IPS DF 4.7 (cell line): ENCODE data around the gene PKNOX2.
"Not testable (repeated sequence)": the region's sequence is repeated elsewhere in the genome, so short reads cannot be mapped to it uniquely, and the experiment has no call there.

ENCODE experiments used
- DNase-seq: peaks from one replicate; pipeline ENCODE4 v3.0.0-alpha.2; 2013; ENCODE audit warnings: low spot score; ENCODE audit errors: extremely low read depth

The PKNOX2 gene

DNA sequence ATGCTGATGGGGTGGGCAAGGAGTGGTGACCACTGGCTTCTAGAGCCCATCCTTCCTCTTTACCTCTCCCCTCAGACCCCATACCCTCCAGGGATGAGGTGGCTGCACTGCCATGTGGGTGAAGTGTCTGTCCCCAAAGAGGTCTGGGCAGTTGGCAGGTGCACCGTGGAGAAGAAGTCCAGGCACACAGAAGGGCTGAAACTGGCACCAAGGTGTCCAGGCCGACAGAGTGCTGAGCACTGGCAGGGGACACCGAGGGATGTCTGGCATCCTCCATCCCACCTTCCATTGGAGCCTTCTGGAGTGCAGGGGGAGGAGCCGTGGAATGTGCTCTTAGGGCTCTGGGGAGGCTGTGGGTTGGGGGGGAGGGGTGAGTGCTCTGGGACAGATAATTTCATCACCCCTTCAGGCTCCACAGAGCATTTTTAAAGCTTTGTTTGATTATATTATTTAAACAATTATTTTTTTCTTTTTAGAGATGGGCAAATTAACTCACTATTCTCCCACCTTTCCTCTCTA lies 37.9 kb downstream of the PKNOX2 start:
- no peak for DNase-seq

DNA sequence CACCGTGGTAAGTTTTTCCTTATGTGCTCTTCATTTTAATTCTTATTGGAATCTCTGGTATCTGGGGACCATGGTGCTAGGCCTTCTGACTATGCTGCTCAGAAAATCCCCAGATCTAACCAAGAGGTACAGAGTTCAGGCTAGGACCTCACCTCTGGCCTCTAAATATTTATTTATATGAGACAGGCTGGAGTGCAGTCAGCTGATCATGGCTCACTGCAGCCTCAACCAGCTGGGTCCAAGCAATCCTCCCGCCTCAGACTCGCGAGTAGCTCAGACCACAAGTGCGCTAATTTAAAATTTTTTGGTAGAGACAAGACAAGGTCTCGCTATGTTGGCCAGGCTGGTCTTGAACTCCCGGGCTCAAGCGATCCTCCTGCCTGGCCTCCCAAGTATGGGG lies 38.4 kb downstream of the PKNOX2 start:
- DNase-seq: no peak

DNA sequence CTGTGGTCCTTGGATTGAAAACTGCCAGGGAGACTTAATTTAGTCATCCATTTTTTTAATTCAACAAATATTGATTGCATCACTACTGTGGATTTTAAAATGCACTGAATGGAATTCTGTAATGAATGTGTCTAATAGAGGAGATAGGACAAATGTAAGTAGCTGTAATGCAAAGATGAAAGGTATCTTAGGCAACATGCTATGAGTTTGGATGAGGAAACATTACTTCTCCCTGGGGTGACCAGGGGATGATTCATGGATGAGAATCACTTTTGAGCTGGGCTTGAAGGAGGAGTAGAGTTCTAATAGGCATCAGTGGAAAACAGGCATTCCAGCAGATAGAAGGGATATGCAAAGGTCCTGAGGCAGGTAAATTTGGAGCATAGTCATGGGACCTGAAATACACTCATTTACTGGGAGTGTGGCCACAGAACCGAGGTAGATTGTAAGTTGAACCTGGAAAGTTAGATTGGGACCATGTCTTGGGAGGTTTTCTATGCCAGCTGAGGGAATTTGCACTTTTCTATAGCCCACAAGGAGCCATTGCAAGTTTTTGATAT lies 43.4 kb downstream of the PKNOX2 start:
- DNase-seq: no peak

DNA sequence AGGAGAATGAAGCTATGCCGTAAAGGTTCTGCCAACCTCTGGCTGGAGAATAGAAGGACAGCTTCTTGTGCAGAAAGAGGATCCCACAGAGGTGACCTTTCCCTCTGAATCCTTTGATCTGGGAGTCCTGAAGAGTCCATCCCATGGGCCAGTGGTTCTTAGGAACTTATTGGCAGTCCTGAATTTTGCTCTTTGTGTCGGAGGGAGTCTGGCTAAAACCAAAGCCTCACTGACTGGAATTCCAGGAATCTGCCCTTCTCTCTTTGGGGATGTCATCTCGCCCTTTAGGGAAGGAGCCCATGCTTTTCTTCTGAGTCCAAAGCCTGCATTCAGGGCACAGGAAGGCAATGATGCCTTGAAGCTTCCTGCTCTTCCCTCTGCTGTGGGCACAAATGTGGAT lies 45.5 kb downstream of the PKNOX2 start:
- DNase-seq: no peak

DNA sequence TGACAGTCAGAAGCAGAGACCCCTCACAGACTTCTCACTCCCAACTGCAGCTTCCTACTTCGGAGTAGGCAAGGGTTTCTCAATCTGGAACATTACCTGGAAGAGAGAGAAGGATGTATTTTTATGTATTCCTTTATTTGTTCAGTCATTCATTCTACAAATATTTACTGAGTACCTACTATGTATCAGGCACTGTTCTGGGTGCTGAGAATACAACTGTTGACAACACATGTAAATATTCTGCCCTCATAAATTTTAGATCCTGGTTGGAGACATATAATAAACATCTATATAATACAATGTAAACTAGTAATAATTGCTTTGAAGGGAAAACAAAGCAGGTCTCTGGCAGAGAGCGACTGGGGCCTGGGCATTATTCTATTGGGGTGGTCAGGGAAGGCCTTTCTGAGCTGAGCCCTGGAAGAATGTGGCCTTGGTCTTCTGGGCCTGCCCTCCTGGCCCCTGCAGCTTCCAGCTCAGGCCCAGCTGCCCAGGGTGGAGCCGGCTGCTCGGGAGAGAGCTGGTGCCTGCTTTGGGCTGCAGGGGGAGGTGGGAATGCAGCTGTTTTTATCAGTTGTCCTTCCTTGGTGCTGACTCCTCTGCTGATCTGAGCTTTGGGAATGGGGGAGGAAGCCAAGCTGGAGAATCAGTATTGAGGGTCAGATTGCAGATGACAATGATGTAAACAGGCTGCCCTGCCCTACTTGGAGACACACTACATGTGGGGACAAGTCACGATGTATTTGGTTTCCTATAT lies 46.8 kb downstream of the PKNOX2 start:
- no peak for DNase-seq

DNA sequence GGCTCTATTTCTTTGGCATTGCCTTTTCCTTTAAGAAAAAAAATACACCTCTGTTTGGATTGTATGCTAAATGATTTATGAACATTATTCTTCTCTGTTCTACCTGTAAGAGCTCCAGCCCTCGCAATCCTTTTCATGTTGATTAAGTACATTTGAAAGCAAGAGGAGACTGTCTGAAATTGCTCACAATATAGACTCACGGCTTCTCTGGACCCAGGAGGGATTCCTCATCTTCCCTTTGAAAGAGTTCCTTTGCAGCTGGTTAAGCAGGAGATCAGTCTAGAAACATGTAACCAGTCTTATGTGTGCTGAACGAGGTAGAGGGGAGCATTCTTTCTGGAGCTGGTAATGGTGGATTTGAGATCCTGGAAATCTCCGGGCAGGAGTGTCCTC lies 47.4 kb downstream of the PKNOX2 start:
- no peak for DNase-seq

DNA sequence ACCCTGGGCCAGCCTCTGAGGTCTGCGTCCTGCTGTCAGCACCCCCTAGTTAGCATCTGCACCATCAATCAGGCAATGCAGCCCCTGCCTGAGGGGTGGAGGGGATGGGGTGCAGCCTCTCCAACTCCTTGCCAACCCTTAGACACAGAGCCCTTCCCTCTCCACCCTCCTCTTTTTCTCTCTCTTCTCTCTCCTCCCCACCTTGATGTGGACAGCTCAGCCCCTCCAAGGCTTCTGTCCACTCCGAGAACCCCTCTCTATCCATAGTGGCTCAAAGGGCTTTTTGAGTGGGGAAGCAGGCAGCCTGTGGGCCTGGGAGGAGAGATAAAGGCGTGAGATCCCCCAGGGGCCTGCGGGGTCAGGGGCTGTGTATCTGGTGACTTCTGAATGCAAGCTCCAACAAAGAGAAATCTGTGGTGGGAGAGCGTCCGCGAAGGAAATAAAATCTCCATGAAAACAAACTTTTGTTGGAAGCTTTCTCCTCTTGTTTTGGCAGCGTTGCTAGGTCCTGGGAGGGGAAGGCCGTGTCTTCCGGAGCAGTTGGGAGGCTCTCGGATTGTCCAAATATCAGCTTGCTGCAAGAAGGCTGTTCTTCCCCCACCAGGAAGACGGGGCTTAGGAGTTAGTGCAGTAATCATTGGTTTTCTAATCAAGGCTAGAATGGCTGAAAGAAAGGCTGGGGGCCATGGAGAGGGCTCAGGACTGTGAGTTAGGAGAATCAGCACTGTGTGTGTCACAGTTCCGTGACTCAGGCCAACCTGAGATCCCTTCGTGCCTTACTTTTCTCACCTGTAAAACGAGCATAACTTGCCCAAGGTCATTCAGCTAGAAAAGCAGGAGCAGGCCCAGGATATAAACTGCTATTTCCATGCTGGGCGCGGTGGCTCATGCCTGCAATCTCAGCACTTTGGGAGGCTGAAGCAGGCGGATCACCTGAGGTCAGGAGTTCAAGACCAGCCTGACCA lies 50.3 kb downstream of the PKNOX2 start:
- DNase-seq: no peak

DNA sequence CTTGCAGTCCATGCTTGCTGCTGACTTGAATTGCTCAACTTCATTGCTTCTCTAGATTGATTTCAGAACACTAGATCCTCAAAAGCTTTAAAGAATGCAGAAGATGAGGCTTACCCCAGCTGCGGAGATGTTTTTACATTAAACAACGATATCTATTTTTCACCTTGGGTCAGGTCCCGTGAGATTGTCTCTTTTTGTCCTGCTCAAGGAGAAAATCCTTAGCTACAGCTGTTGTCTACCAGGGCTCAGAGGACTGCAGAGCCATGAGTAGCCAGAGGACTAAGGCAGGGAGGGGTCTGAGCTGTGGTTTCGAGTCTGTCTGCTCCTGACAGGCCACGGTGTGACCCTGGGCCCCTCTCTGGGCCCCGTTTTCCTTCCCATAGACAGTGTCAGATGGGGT lies 51.4 kb downstream of the PKNOX2 start:
- no peak for DNase-seq

DNA sequence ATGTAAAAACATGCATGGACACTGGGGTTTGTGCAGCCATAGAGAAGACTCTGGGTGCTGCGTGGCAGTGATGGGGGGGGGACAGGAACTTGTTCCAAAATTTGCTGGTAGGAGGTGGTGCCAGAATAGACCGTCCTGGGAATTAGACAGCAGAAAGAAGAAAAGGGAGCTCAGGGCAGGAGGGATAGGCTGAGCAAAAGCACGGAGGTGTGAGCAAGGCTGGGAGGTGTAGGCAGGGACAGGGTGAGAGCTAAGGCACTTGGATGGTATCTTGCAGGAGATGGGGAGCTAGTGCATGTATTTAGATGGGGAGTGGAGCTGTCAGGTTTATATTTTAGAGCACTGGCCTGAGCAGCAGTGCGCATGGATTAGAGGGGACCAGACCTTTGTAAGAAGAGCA lies 53.8 kb downstream of the PKNOX2 start:
- DNase-seq: no peak

DNA sequence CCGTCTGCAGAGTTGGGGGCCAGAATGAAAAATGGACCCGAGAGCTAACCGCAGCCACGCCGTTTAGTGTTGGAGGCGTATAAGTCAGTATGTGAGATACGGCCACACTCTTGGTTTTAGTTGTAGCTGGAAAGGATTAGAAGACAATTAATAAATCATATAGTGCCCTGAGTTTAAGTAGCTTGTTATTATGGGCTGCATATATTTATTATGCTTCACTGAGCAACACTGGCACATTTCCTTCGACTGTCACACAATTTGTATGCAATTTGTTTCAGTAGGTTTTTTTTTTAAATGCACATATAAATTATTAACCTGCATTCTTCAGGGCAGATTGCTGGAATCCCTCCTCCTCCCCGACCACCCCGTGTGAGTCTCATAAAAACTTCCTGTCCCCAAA lies 56.9 kb downstream of the PKNOX2 start:
- DNase-seq: no peak

DNA sequence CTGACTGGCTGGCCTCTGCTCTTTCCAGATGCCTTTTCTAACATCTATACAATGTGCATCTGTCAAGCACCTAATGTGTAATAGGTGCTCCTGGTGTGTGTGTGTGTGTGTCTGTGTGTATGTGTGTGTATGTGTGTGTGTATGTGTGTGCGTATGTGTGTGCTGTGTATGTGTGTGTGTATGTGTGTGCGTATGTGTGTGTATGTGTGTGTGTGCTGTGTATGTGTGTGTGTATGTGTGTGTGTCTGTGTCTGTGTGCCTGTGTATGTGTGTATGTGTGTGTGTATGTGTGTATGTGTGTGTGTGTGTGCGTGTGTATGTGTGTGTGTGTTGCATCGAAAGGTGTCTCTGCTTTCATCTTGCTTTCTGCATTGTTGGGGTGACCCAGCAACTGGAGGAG lies 57.9 kb downstream of the PKNOX2 start:
- no peak for DNase-seq

DNA sequence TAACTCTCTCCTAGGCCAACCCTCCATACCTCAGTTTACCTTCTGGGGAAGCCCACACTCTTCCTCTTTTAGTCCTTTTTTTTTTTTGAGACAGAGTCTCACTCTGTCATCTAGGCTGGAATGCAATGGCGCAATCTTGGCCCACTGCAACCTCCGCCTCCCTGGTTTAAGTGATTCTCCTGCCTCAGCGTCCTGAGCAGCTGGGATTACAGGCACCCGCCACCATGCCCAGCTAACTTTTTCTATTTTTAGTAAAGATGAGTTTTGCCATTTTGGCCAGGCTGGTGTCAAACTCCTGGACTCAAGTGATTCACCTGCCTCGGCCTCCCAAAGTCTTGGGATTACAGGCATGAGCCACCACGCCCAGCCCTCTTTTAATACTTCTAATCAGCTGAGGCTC lies 58.6 kb downstream of the PKNOX2 start:
- DNase-seq: not testable (repeated sequence)

DNA sequence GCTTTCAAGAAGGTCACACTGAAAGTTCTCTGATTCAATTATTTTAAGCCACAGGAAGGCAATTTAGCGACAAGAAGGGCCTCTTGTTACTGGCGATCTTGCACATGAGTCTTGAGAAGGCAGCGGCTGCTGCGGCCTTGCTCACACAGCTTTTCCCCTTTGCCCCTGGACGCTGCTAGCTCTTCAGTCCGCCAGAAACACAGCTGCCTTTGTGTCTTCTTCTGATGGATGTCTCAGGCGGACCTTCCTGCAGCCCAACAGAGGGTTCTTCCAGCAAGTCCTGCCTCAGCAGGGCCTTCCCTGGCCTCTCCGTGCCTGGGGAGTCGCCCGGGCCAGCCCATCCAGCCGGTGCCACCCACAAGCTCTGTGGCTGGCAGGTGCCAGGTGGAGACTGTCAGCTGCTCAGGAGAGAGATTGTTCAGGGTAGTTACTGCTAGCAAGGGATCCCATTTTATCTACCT lies 59.4 kb downstream of the PKNOX2 start:
- DNase-seq: no peak

DNA sequence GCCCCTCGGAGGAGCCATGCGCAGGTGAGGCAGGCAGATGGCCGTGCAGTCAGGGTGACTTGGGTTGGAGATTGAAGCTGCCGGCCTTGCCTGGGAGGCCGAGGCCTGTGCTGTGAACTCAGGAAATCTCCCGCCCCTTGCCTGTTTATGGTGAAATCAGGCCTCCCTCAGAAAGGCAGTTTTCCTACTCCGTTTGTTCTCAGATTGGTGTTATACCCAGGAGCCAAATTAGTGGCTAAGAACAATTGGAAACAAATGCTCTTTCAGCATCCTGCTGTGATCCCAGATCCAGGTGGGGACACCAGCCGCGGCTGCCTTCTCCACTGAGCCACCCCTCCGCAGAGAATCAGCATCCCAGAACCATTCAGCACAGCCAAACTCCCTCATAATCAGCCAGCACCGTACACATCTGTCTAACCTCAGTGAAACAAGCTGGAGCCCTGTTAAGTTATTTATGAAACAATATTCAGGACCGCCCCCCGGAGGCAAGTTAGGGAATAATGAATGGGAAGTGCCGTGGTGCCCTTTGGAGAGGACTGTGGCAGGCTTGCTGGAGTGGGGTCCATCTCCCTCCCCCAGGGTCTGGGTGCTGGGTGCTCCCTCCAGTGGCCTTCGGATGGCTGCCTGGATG lies 60.0 kb downstream of the PKNOX2 start:
- no peak for DNase-seq

DNA sequence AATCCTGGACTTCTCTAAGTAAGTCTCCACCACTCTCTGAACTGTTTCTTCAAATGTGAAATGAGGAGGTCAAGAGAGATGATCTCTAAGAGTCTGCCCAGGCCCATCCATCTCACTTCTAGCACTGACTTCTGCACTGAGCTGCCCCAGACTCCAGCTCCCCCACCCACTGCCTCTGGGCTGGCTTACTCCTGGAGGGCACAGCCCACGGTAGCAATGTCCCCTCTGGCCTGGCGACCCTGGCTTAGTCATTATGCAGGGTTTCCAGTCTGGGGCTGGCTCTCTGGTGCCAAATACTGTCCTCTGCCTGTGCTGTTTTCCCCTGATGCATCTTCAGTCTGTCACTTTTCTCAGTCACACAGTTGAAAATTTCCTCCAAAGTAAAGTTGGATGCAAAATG lies 60.9 kb downstream of the PKNOX2 start:
- no peak for DNase-seq

DNA sequence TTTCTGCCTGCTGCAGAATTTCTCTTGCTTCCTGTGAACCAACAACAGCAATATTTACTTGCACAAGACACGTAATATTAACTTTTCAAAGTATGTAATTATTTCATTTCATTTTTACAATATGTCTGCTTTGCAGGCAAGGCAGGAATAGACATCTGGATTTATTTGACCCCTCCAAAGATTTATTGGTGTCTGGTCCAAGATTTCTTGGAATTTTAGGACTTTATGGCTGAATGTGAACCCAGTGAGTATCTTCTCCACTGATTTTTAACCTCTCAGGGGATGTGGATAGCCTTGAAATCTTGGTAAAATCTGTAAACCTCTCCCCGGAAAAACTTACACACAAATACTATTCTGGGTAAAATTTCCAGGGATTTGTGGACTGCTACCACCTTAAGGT lies 61.5 kb downstream of the PKNOX2 start:
- DNase-seq: no peak

DNA sequence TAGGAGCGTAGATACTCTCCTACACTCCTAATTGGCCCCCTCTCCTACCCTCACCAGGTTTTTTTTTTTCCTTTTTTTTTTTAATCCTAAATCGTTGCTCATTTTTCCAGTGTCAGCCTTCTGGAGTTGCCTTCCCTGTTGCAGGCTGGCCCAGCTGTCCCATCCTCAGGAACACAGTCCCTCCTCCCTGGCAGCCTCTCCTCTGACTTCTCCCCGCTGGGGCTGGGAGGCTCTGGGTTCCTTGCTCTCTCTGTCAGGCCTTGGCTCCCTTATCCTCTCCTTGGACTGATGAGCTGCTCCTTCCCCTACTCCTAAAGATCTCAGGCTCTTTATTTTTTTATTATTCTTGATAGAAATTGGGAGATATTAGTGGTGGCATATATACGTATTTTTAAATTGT lies 62.2 kb downstream of the PKNOX2 start:
- no peak for DNase-seq

DNA sequence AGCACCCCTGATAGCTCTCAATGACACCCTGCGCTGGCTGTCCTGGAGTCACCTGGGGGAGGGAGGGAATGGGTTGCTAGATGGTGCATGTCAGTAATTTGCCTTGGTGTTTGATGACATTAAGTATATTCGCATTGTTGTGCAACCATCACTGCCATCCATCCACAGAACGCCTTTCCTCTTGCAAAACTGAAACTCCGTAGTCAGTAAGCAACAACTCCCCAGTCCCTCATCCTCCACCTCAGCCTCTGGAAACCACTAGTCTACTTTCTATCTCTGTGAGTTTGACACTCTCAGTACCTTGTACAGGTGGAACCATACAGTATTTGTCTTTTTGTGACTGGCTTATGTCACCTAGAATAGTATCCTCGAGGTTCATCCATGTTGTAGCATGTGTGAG lies 62.6 kb downstream of the PKNOX2 start:
- DNase-seq: no peak

DNA sequence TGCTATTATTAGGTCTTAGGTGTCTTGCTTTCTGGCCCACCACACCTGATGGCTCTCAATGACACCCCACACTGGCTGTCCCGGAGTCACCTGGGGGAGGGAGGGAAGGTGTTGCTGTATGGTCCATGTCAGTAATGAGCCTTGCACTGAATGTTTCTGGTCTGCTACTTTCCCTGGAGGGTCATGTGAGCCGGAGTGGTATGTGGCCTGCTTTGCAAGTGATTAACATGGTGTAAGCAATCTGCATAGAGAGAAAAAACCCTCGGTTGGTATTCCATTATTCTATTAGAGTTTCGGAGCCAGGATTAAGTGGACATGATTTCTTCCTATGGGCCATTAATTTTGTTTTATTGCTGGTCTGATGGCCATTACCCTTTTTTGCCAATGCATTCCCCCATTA lies 63.9 kb downstream of the PKNOX2 start:
- DNase-seq: no peak

DNA sequence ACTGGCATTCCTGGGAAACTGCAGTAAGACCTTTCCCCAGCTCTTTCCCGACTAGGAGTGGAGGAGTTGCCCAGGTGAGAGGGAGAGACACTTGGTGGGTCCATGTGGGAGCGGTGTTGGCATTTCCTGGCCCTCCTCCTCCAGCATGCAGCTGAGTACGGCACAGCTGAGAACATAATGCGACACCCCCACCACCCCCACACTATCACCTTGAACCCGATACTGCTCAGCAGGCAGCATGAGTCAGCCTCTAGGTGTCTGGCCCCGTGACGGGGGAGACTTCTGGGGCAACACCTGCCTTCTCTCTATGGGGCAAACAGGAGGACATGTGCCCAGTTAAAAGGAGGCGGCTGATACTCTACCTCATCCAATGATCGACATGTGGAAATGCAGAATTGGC lies 64.4 kb downstream of the PKNOX2 start:
- DNase-seq: no peak

DNA sequence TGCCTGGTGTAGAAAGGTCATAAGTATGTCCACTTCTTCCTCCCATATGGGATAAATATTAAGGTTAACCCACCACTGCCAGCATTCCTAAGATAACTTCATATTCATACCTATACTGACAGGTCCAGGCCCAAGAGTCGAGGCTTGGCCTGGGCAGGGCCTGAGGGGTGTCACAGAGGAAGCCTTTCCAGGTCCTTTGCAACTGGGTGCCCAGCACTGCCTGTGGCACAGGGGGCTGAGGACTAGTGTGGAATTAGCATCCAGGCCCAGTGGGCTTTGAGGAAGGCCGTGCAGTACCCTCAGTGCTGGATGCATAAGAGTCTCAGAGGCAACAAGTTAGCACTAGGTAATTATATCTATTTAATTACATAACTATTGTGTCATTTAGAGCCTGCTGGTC lies 65.4 kb downstream of the PKNOX2 start:
- no peak for DNase-seq

DNA sequence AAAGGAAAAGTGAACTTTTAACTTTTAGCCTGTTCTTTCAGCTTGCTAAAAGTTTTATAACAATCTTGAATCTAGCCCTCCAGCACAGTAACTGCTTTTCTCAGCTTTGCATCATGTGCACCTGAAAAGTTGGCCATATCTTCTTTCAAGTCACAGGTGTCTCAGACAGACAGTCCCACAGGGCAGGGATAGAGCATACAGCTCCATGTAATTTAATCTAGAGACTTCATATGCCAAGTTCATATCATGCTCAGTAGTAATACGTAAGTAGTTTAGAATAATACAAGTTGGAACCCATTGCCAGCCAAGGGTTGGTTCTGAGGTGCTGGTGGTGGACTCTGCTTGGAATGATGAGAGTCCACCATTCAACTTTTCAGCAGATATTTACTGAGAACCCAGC lies 68.6 kb downstream of the PKNOX2 start:
- DNase-seq: no peak
